NCI-H2171 (cell line): ENCODE measurements around the gene PARP1.
A peak's percentile ranks its signal among the peaks of the same experiment; 100 is the strongest.

Source experiments
- DNase-seq: peaks from one replicate; lab custom pipeline; 2025; lab: John Stamatoyannopoulos, UW

Gene PARP1

DNA sequence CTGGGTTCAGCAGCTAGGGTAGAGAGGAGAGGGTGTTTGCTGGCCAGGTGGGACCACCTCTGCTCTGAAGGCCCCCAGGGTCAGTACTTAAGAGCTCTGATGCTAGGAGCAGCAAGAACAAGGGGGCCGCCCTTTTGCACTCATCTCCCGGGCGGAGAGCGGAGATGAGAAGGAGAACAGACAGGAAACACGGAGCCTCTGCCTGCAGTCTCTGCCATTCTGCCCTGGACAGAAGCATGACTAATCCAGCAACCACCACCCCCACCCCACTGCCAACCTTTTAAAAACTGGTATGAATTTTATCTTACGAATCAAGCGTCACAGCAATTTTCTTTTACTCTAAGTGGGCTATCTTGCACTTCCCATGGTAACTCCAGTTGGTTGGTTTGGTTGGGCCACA, 34.5 kb downstream of the PARP1 start:
- no peak for DNase-seq

GRCh38 chr1:226372885-226373284, 35.0 kb downstream of the PARP1 start:
- no peak for DNase-seq

DNA sequence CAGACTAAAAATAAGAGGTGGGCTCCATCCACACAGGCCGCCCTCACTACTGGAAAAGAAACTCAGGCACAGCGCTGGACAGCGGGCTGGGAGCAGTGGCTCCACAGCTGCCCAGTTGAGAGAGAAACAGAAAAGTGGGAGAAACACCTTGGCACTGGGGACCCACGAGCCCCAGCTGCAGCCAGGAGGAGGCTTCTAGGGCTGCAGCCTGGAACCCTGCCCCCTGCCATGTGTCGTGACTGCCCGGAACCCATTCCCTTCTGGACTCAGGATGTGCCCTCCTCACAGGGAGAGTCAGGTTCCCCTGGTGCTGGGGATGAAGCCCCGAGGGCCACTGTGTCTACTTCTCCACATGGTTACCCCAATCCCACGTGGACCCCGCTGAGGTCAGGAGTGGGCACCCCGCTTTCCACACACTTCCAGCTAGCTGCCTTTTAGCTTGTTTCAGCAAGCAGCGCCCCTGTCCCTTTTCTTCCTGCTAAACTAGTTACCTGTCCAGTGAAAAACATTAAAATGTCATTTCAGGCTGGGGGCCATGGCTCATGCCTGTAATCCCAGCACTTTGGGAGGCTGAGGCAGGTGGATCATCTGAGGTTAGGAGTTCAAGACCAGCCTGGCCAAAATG, 35.9 kb downstream of the PARP1 start:
- no peak for DNase-seq

DNA sequence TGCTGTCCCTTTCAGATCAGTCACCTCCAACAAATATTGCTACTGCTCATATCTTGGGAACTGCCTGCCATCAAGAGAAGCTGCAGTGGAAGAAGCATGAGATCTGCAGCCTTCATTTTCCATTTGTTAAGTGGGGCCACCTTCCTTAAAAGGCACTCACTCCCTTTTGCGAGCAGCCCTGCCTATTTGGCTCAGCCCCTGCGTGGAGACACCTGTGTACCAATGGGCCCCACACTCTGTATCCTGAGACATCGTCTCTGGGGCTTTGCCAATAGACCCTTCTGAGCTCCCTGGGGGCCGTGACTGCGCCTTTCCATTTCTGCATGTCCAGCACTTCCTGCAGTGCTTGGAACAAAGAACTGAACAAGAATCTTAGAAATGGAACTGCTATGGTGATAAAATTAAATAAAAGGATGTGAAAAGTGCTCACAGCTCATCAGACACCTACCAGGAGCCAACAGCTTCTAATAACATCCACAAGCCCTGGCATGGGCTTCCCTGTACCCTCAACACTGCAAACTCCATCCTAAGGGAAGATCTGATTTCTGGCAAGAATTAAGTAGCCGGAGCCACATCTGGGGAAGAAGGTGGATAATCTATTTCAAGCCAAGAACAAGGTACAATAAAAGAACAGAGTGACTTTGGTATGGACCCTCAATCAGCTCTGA, 36.7 kb downstream of the PARP1 start:
- DNase-seq: no peak

- no peak for DNase-seq
These were observed 37.6 kb downstream of the PARP1 start for GRCh38 chr1:226370144-226370923.

DNA sequence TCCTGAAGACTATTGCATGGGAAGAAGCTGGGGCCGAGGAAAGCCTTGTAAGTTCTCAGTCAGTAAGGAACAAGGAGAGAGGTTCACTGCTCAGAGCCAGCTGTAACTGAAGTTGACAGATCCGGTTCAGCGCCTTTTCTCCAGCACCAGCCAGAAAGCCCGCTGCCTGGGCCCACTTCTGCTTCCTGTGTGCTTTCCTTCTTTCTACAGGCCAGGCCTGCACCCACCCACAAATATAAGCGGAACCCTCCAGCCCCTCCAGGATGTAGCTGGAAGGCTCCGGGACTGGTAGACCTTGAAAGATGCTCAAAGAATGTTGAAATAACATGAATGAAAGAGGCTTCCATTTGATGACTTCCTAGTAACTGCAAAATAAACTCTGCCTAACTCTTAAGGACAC, 38.8 kb downstream of the PARP1 start:
- no peak for DNase-seq

DNA sequence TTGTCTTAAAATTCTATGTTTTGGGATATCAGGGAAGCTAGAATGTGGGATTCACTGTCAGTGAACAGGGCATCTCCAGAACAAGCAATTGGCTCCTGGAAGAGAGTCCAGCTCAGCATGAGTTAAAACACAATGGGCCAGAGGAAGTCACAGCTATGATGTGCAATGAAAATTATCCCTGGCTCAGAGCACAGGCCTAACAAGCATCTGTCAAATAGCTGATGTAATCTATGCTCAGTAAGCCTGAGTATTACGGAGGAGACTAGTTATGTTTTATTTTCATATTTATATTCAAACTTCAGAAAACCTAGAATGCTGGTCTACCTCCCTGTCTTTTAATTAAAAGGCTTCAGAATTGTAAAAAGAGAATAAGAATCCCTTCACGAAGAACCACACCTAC, 41.6 kb downstream of the PARP1 start:
- DNase-seq: no peak

DNA sequence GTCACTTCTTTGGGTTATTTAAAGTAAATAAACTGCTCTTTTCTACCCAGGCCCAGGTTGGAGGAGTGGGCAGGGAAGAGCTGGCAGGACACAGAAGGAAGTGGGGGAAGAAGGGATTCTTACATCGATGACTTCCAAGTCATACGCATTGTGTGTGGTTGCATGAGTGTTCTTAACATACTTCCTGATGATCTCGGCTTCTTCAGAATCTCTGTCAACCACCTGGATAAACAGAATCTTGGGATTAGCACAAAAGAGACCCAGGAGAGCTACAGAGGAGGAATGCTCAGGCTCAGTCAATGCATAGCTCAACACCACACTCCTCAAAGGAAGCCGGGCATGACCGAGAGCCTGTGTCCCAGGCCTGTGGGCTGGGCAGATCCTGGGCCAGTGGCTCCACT, 42.1 kb downstream of the PARP1 start:
- no peak for DNase-seq

- DNase-seq: no peak
These were observed 42.9 kb downstream of the PARP1 start for GRCh38 chr1:226364901-226365565.

GRCh38 chr1:226364514-226364899, 43.4 kb downstream of the PARP1 start:
- DNase-seq: no peak

DNA sequence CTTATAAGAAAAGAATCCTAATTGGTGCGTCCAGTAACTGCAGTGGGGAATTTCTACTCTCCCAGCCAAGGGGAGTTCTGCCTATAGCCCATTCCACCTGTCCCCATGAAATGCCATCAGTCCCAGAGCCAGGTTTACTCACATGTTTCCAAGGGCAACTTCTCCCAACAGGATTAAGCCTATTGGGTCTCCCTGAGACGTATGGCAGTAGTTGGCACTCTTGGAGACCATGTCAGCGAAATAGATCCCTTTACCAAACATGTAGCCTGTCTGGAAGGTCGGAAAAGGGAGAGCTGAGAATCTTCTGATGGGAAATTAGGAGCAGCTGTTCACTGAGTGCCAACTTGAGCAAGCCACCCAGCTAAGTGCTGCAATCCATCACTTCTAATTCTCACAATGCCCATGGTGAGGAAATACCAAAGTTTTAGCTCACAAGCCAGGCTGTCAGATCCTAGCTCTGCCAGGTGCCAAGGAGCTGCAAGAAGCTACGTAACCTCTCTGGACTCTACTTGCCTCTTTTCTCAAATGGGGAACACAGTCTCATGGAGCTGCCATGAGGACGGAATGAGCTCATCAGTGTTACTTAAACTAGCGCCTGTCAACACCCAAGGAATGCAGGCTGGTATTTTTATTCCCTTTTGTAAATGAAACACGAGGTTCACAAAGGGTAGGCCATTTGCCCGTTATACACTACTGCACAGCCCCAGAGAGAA, 43.9 kb downstream of the PARP1 start:
- no peak for DNase-seq

DNA sequence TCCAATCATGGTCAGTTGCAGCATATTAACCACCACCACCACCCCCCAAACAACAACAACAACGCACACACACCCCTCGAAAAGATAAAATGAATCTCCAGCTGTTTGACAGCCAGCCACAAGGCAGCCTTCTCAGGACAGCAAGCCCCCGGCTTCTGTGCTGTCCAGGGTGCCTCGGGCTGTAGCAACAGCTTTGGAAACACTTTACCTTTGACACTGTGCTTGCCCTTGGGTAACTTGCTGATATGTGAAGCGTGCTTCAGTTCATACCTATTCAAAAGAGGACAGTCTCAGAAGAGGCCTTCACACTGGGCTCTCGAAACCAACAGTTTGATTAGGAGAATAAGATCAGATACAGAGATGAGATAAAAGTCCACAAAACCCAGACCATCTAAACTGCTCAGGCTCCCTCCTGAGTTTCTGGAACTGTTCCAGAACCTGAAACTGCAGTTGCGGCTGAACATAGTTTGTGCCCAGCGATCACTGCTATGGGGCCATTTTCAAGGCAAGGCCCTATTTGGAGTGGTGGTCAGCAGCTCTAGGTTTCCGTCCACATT, 44.9 kb downstream of the PARP1 start:
- DNase-seq: no peak

DNA sequence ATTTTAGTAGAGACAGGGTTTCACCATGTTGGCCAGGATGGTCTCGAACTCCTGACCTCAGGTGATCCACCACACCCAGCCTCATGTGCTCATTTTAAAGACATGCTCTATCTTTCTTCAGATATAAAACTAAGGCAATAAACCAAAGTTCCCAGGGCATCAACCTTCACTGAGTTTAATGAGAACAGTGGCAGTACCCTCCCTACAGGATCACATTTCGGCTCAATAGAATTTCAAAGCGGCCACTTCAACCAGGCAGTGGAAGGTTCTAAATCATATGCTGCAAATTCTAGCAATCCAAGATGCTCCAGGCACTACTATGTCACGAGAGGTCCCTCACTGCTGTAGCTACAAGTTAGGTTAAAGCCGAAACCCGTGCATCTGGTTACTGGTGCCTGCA, 45.5 kb downstream of the PARP1 start:
- no peak for DNase-seq

- no peak for DNase-seq
These were observed 47.7 kb downstream of the PARP1 start for GRCh38 chr1:226360106-226360746.

GRCh38 chr1:226357416-226357815, 50.5 kb downstream of the PARP1 start:
- no peak for DNase-seq

GRCh38 chr1:226355669-226356551, 52.0 kb downstream of the PARP1 start:
- peak; percentile 58 for DNase-seq

- DNase-seq: no peak
These were observed 52.9 kb downstream of the PARP1 start for GRCh38 chr1:226355016-226355415.

DNA sequence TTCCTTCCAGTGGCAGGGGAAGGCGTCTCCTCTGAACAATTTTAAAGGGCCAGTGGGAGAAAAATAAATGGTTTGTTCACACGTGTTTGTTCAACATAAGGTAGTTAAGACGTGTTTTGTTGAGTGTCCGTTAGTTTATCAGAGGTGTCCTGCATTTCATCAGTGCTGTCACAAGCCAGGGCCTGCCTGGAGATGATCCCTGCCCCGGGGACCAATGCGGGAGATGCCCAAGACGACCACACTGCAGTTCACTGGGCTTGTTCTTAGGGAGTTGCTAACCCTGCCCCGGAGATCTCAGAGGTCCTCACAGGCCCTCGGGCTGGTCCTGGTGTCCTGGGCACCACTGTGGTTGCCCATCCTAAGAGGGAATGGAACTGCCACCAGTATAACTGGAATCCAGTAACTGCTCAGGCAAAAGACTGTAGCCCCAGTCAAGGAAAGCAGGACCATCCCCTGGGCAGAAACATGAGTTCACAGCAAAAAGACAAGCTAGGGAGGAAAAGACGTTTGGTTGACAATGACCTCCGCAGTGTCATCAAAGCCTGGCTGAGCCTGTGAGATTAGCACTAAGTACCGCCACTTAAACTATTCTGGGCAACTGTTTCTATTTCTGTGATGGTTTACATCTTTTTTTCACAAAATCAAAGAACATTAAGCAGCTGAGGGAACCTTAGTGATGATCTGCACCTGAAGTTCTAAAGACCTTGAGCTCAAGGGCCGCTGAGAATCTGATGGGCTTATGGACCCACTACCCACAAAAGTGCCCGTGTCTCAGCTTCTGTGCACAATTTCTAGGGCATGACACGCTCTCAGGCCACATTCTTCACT, 54.0 kb downstream of the PARP1 start:
- no peak for DNase-seq

DNA sequence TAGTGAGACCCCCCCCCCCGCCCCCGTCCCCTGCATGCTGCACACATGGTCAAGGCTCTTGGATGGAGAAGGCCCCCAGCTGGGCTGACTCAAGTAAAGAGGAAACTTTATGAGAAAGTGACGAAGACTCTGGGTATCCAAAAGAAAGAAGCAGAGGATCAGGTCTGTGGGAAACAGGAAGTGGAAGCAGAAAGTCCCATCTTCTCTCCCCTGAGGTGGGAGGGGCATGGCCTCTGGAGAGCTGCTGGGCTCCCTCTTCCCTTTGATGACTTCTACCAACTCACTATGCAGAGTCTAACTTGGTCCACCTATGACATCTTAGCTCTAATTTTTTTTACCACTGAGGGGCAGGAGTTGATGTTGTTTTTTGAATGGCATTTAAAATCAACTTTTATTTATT, 56.2 kb downstream of the PARP1 start:
- no peak for DNase-seq

- DNase-seq: no peak
These were observed 57.4 kb downstream of the PARP1 start for GRCh38 chr1:226350519-226350865.
